ENCODE measurements around the gene PPP1R12B.
"Not testable (repeated sequence)": the region's sequence is repeated elsewhere in the genome, so short reads cannot be mapped to it uniquely, and the experiment has no call there.

PPP1R12B gene

DNA sequence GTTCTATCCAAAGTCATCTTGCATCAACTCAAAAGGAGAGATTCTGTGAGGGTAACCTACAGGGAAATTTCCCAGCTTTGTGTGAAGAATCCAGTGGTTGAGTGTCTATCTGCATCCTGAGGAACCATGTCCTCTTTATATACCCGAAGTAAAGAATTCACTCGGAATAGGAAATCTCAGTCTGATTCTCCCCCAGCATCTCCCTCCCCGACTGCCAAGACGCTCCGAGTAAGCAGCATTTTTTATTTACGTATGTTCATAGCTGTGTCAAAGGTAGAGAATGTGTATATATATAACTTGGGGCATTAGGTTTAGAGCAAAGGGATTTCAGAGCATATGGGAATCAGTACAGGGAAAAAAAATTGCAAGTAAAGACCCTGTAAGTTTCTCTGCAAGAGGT, 191.5 kb downstream of the PPP1R12B start:
- FAIRE-seq (no peak), DNase-seq (ENCODE audit: insufficient read length, low spot score) (no peak)
- TF ChIP-seq POLR2A (IDR thresholded peaks at IDR 0.05; ENCODE audit: low read depth, low read length), result no peak

GRCh38 chr1:202540448-202540847, 191.9 kb downstream of the PPP1R12B start:
- TF ChIP-seq POLR2A (IDR thresholded peaks at IDR 0.05; ENCODE audit: low read depth, low read length), result no peak
- FAIRE-seq (peak; percentile 78), DNase-seq (ENCODE audit: insufficient read length, low spot score) (no peak)

- FAIRE-seq; DNase-seq (ENCODE audit: insufficient read length, low spot score): not testable (repeated sequence)
Observed at GRCh38 chr1:202540858-202541257, 192.4 kb downstream of the PPP1R12B start.

GRCh38 chr1:202542415-202542814, 193.9 kb downstream of the PPP1R12B start:
- not testable (repeated sequence) for DNase-seq (ENCODE audit: insufficient read length, low spot score); FAIRE-seq

GRCh38 chr1:202543537-202543936, 195.0 kb downstream of the PPP1R12B start:
- not testable (repeated sequence) for DNase-seq (ENCODE audit: insufficient read length, low spot score); FAIRE-seq

GRCh38 chr1:202544766-202545449, 196.4 kb downstream of the PPP1R12B start:
- DNase-seq (ENCODE audit: insufficient read length, low spot score), result not testable (repeated sequence)
- FAIRE-seq, result peak; percentile 15

- FAIRE-seq, result peak; percentile 65
Observed at GRCh38 chr1:202545647-202546303, 197.3 kb downstream of the PPP1R12B start.

DNA sequence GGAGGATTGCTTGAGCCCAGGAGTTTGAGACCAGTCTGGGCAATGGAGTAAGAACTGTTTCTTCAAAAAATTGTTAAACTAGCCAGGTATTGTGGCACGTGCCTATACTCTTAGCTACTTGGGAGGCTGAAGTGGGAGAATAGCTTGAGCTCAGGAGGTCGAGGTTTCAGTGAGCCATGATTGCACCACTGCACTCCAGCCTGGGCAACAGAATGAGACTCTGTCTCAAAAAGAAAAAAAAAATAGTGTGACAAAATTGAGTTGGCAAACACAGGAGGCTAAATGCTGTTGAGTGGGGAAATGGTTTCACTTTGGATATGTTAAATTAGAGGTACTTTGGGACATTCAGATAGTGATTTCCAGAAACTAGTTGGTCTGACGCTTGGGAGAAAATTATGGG, 197.9 kb downstream of the PPP1R12B start:
- not testable (repeated sequence) for DNase-seq (ENCODE audit: insufficient read length, low spot score); FAIRE-seq

More at GRCh38 chr1:202545647-202546303, 197.3 kb downstream of the PPP1R12B start:
- not testable (repeated sequence) for DNase-seq (ENCODE audit: insufficient read length, low spot score)

GRCh38 chr1:202546796-202547195, 198.3 kb downstream of the PPP1R12B start:
- DNase-seq (ENCODE audit: insufficient read length, low spot score), result not testable (repeated sequence)
- FAIRE-seq, result peak; percentile 15

DNA sequence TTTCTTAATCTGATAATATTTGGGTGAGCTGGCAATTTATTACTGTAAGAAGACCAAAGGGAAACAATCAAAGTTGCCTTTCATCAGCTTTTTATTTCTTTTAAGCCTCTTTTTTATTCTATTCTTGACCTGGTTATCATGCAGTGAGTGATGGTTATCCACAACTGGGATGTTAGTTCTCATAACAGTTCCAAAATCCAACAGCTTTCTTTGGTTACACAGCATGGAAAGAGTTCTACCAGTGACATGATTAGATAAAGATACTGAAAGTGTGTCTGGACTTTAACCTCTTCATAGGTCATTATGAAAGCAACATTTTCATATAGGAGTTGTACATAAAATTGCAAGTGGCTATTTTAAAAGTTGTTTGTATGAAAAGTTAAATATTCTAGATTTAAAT, 198.7 kb downstream of the PPP1R12B start:
- no peak for TF ChIP-seq POLR2A (IDR thresholded peaks at IDR 0.05; ENCODE audit: low read depth, low read length)
- FAIRE-seq (no peak), DNase-seq (ENCODE audit: insufficient read length, low spot score) (no peak)

GRCh38 chr1:202550088-202550487, 201.6 kb downstream of the PPP1R12B start:
- not testable (repeated sequence) for FAIRE-seq; DNase-seq (ENCODE audit: insufficient read length, low spot score)

GRCh38 chr1:202551683-202552082, 203.2 kb downstream of the PPP1R12B start:
- TF ChIP-seq POLR2A (IDR thresholded peaks at IDR 0.05; ENCODE audit: low read depth, low read length), result no peak
- DNase-seq (ENCODE audit: insufficient read length, low spot score) (no peak), FAIRE-seq (no peak)

DNA sequence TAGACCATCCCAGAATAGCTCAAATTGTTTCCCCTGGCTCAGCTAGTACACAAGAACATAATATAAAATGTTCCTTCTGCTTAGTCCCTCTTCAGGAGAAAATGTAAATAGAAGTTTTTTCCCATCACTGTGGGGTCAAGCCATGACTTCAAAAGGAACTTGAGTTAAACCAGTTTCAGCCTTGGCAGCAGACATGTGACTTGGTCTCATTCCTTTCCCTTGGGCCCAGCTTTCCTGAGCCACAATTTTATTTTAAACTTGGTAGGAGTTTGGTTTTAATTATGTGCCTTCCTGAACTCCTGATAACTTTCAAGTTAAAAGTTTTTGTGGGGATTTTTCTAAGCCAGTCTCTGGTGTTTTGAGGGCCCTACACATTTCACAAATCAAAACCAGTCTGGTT, 204.1 kb downstream of the PPP1R12B start:
- DNase-seq (ENCODE audit: insufficient read length, low spot score); FAIRE-seq: not testable (repeated sequence)

DNA sequence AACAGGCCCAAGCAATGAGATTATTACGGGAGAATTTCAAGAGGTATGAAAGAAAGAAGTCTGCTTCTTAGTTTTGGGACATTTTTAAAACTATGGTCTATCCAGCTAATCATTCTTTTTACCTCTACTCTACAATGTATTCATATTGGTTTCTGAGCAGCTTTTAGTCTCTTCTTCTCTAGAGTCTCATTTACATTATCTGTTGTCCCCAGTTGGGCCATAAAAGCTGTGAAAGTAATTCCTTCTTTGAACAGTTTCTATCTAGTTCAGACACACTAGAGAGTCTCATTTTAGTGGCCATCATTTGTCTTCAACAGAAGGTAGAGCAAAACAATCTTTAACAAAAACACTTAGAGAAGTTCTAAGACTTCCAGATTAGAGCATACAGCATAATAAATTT, 204.6 kb downstream of the PPP1R12B start:
- not testable (repeated sequence) for DNase-seq (ENCODE audit: insufficient read length, low spot score); FAIRE-seq

DNA sequence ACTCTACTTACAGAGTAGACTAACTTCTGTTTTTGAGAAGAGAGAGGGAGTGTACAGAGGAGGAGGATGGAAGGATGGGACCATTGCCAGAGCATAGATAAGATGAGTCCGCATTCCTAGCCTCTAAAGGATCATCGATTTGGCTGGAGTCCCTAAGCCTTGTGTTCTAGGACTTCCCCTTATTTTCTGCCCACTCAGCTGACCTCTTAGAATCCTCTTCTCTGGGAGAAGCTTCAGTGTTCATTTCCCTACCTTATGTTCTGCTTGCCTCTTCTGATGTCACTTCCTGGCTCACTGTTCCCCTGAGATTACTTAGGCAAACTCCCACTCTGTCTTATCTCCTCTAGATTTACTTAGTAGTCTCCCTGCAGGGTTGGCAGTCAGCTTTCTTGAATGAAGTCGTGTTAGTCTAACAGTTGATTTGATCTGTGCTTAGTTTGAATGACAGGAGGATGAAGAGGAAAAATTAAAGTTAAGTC, 205.1 kb downstream of the PPP1R12B start:
- FAIRE-seq, result no peak
- DNase-seq (ENCODE audit: insufficient read length, low spot score), result no peak
- TF ChIP-seq POLR2A (IDR thresholded peaks at IDR 0.05; ENCODE audit: low read depth, low read length), result no peak

GRCh38 chr1:202554619-202555018, 206.1 kb downstream of the PPP1R12B start:
- DNase-seq (ENCODE audit: insufficient read length, low spot score), result not testable (repeated sequence)
- peak; percentile 74 for FAIRE-seq

- not testable (repeated sequence) for DNase-seq (ENCODE audit: insufficient read length, low spot score)
- FAIRE-seq, result peak; percentile 36
Observed at GRCh38 chr1:202556037-202556436, 207.5 kb downstream of the PPP1R12B start.

GRCh38 chr1:202557662-202558061, 209.2 kb downstream of the PPP1R12B start:
- peak; percentile 69 for FAIRE-seq
- DNase-seq (ENCODE audit: insufficient read length, low spot score), result not testable (repeated sequence)
